22Rv1 (cell line): ENCODE data around the gene CDKAL1.

Source experiments
- CTCF ChIP-seq: fragments of 450-650 bp; IDR thresholded peaks from 2 replicates; pipeline ENCODE4 v1.5.1; 2017; ENCODE audit warnings: mild to moderate bottlenecking
- ZFX ChIP-seq: fragments of 450-650 bp; IDR thresholded peaks from 2 replicates; pipeline ENCODE4 v1.6.1; 2017; ENCODE audit warnings: antibody characterized with exemption, borderline replicate concordance

- TF ChIP-seq CTCF (no peak), ZFX (no peak)
Observed at GRCh38 chr6:20827798-20828197, 293.5 kb downstream of the CDKAL1 start.
